ENCODE measurements around the gene MRPL52. TPM values are rescaled to one million over a fixed set of nuclear protein-coding genes. Genes with fewer than 3 reads are reported as not detected.
A peak's percentile ranks its signal among the peaks of the same experiment; 100 is the strongest.

The MRPL52 gene
- total and polyA plus RNA-seq, 2 of the 13 experiments (the other 11 are each of a cell fraction or from before 2014, with no cell fraction given): 118 to 329 TPM

DNA sequence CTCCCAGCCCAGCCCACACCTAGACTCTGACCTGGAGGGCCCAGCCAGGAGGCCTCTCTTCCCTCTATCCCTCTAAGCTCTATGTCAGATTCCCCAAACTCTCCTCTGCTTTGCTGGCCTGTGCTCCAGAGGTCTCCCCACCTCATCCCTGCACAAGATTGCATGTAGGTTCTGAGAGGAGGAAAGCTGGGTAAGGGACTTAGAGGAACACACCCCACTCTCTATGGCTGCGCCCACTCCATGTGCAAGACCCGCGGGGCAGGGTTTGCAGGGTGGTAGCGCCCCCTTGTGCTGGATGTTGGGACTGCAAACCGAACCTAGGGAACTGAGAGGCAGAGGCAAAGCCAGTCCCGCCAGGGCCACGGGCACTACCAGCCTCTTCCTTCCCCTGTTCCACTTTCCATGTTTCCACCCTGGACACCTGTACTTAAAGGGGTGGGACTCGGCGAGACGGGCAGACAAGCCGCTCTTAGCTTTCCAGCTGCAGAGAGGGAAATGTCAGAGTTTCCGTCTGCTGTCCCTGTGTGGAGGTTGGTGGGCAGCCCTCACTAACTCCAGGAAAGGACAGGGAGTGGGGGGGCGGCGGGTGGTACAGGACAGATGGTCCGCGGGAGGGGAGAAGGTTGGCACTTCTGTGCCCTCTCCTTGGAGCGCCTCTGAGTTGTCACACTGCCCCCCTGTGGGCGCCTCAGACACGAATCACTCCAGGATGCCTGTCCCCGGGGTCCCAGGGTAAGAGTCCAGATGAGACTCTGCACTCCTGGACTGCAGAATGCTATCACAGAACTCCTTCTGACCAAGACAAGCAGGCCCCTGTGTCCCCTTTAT lies 23.5 kb downstream of the MRPL52 start (continued):
- TF ChIP-seq, protein P1, sequence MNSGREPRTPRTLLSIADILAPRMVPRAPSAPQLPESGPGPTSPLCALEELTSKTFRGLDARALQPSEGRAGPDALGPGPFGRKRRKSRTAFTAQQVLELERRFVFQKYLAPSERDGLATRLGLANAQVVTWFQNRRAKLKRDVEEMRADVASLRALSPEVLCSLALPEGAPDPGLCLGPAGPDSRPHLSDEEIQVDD (CRISPR knock-in tag; IDR thresholded peaks at IDR 0.05; ENCODE audit: borderline replicate concordance): no peak
- TF ChIP-seq FOXK1 (CRISPR knock-in tag; IDR thresholded peaks at IDR 0.05; ENCODE audit: borderline replicate concordance, low read depth) (peak; percentile 66; the same call in 1 of the 2 replicates), SPEN (CRISPR knock-in tag; IDR thresholded peaks at IDR 0.05; ENCODE audit: low read depth) (peak; percentile 65; the same call in 1 of the 2 replicates), JUN (CRISPR knock-in tag; IDR thresholded peaks at IDR 0.05) (peak; percentile 86), LRRFIP1 (CRISPR knock-in tag; conservative IDR thresholded peaks at IDR 0.05) (0 out of 2 replicates have a peak, but pooled peaks have one; percentile 40), ZNF251 (CRISPR knock-in tag; IDR thresholded peaks at IDR 0.05) (peak; percentile 95; the same call in 1 of the 2 replicates), POLR2AphosphoS2 (IDR thresholded peaks at IDR 0.05; ENCODE audit: low read depth, low read length) (no peak), ZNF644 (CRISPR knock-in tag; IDR thresholded peaks at IDR 0.05; ENCODE audit: low read depth) (peak; percentile 91), ZNF407 (CRISPR knock-in tag; IDR thresholded peaks at IDR 0.05; ENCODE audit: not compliant biosample characterization) (peak; percentile 90), ZNF292 (CRISPR knock-in tag; IDR thresholded peaks at IDR 0.05; ENCODE audit: borderline replicate concordance, low read depth) (0 out of 2 replicates have a peak, but pooled peaks have one; percentile 55), HCFC1 (IDR thresholded peaks at IDR 0.05; ENCODE audit: low read depth, low read length) (no peak)
- TF ChIP-seq, protein P2, sequence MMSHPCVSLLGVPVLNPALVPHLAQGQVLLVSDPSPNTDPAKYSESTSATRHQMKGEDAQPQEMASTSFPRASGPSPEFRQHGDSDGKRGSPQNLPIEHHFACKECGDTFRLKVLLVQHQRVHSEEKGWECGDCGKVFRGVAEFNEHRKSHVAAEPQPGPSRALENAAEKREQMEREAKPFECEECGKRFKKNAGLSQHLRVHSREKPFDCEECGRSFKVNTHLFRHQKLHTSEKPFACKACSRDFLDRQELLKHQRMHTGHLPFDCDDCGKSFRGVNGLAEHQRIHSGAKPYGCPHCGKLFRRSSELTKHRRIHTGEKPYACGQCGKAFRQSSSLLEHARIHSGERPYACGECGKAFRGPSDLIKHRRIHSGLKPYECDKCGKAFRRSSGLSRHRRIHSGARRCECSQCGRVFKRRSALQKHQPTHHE (CRISPR knock-in tag; IDR thresholded peaks at IDR 0.05; ENCODE audit: borderline replicate concordance): no peak; the same call in 1 of the 2 replicates
- TF ChIP-seq, protein P3, sequence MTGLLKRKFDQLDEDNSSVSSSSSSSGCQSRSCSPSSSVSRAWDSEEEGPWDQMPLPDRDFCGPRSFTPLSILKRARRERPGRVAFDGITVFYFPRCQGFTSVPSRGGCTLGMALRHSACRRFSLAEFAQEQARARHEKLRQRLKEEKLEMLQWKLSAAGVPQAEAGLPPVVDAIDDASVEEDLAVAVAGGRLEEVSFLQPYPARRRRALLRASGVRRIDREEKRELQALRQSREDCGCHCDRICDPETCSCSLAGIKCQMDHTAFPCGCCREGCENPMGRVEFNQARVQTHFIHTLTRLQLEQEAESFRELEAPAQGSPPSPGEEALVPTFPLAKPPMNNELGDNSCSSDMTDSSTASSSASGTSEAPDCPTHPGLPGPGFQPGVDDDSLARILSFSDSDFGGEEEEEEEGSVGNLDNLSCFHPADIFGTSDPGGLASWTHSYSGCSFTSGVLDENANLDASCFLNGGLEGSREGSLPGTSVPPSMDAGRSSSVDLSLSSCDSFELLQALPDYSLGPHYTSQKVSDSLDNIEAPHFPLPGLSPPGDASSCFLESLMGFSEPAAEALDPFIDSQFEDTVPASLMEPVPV (CRISPR knock-in tag; IDR thresholded peaks at IDR 0.05): peak; percentile 90; the same call in 1 of the 2 replicates

All from HepG2 (cell line).